ENCODE results near the gene NT5DC2.

Gene NT5DC2

DNA sequence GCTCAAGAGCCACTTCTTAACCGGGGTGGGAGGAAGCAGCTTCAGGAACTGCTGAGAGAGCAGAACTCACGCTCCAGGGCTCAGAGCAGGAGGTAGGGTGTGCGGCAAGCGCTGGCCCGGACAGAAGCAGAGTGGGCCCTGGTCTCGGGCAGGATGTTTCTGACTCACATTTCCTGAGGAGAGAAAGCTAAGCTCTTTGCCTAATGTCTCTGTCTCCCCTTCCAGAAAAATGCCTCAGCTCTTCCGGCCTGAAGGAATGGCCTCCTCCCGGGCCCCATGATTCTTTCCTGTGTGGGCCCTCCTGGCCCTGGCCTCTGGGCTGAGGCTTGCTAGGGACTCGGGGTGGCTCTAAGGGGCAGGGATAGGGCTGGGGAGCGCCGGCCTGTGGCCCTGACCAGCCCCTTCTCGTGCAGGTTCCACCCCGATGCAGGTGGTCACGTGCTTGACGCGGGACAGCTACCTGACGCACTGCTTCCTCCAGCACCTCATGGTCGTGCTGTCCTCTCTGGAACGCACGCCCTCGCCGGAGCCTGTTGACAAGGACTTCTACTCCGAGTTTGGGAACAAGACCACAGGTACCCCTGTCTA, 42.6 kb downstream of the NT5DC2 start:
- TF ChIP-seq JUND (IDR thresholded peaks at IDR 0.05; ENCODE audit: low read depth) = no peak
- DNase-seq (ENCODE audit: low read depth in 1 of 2, low spot score in 1 of 2) = no peak
- in situ Hi-C loops (cut with HindIII; ENCODE audit: low pct_unique_long_range_greater_than_20kb, low sequenced_read_pairs) = no loop called here

DNA sequence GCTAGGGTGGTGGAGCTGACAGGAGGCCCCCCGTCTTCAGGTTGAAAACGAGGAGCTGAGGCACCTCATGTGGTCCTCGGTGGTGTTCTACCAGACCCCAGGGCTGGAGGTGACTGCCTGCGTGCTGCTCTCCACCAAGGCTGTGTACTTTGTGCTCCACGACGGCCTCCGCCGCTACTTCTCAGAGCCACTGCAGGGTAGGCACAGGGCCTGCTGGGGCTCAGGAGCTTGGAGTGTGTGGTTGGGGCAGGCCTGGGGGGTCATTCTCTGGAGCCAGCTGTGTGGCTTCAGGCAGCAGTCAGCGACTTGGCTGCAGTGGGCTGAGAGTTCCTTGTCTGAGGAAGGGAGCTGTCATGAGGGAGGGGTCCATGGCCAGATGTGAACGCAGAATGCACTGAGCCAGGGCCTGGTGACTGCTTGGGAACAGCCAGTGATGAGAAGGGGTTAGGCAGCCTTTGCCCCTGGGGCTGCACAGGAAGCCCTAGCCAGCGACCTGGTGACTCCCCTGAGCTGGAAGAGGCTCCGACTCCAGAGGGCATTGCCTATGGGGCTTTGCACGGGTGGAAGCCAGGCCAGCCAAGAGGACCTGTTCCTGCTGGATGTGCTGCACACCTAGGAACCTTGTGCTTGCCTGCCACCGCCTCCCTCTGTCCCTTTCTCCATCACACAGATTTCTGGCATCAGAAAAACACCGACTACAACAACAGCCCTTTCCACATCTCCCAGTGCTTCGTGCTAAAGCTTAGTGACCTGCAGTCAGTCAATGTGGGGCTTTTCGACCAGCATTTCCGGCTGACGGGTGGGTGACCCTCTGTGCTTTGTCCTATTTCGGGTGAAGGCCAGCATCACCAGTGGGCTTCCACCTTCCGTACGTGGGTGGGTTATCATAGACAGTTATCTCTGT, 43.4 kb downstream of the NT5DC2 start:
- DNase-seq (ENCODE audit: low read depth in 1 of 2, low spot score in 1 of 2) = no peak
- in situ Hi-C loops (cut with HindIII; ENCODE audit: low pct_unique_long_range_greater_than_20kb, low sequenced_read_pairs) = no loop called here
- TF ChIP-seq JUND (IDR thresholded peaks at IDR 0.05; ENCODE audit: low read depth) = no peak

DNA sequence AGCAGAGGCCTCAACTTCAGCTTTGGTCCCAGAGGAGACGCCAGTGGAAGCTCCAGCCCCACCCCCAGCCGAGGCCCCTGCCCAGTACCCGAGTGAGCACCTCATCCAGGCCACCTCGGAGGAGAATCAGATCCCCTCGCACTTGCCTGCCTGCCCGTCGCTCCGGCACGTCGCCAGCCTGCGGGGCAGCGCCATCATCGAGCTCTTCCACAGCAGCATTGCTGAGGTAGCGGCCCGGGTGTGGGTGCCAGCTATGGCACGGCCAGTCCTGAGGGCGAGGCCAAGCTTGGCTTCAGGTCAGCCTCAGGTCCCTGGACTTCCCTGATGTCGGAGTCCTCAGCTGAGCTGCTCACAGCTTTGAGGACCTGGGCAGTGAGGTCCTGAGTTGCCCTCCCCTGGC, 44.2 kb downstream of the NT5DC2 start:
- DNase-seq (ENCODE audit: low read depth in 1 of 2, low spot score in 1 of 2) = no peak
- in situ Hi-C loops (cut with HindIII; ENCODE audit: low pct_unique_long_range_greater_than_20kb, low sequenced_read_pairs) = no loop called here
- TF ChIP-seq JUND (IDR thresholded peaks at IDR 0.05; ENCODE audit: low read depth) = no peak

DNA sequence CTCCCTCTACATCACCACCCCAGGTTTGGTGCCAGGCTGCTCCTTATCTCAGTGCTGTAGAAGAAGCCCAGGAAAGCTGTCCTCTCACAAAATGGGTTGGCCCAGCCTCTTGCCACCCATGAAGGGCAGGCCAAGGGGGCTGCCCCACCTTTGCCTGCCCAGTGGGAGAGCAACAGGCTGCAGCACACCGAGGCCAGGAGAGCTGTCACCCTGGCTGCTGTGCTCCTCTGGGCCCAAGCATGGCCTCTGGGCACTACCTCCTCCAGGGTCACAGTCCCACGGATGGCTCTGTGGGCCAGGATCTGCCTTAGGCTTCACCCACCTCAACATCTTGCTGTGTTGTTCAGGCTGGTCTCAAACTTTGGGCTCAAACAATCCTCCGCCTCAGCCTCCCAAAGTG, 44.9 kb downstream of the NT5DC2 start:
- DNase-seq (ENCODE audit: low read depth in 1 of 2, low spot score in 1 of 2) = no peak
- no peak for TF ChIP-seq JUND (IDR thresholded peaks at IDR 0.05; ENCODE audit: low read depth)
- in situ Hi-C loops (cut with HindIII; ENCODE audit: low pct_unique_long_range_greater_than_20kb, low sequenced_read_pairs) = no loop called here

DNA sequence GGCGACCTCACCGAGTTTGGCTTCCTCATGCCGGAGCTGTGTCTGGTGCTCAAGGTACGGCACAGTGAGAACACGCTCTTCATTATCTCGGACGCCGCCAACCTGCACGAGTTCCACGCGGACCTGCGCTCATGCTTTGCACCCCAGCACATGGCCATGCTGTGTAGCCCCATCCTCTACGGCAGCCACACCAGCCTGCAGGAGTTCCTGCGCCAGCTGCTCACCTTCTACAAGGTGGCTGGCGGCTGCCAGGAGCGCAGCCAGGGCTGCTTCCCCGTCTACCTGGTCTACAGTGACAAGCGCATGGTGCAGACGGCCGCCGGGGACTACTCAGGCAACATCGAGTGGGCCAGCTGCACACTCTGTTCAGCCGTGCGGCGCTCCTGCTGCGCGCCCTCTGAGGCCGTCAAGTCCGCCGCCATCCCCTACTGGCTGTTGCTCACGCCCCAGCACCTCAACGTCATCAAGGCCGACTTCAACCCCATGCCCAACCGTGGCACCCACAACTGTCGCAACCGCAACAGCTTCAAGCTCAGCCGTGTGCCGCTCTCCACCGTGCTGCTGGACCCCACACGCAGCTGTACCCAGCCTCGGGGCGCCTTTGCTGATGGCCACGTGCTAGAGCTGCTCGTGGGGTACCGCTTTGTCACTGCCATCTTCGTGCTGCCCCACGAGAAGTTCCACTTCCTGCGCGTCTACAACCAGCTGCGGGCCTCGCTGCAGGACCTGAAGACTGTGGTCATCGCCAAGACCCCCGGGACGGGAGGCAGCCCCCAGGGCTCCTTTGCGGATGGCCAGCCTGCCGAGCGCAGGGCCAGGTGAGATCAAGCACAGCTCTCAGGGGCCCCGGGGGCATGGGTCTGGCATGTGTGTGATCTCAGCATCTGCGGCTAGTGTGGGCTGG, 45.6 kb downstream of the NT5DC2 start:
- in situ Hi-C loops (cut with HindIII; ENCODE audit: low pct_unique_long_range_greater_than_20kb, low sequenced_read_pairs) = no loop called here
- DNase-seq (ENCODE audit: low read depth in 1 of 2, low spot score in 1 of 2) = no peak
- TF ChIP-seq JUND (IDR thresholded peaks at IDR 0.05; ENCODE audit: low read depth) = no peak

DNA sequence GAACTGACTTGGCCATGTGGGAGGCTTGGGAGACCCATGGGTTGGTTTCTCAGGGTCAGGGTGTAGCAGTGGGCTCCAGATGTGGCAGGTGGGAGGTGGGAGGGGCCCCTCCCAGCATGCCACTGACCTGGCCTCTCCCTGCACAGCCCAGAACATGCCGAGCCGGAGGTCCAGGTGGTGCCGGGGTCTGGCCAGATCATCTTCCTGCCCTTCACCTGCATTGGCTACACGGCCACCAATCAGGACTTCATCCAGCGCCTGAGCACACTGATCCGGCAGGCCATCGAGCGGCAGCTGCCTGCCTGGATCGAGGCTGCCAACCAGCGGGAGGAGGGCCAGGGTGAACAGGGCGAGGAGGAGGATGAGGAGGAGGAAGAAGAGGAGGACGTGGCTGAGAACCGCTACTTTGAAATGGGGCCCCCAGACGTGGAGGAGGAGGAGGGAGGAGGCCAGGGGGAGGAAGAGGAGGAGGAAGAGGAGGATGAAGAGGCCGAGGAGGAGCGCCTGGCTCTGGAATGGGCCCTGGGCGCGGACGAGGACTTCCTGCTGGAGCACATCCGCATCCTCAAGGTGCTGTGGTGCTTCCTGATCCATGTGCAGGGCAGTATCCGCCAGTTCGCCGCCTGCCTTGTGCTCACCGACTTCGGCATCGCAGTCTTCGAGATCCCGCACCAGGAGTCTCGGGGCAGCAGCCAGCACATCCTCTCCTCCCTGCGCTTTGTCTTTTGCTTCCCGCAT, 46.4 kb downstream of the NT5DC2 start:
- in situ Hi-C loops (cut with HindIII; ENCODE audit: low pct_unique_long_range_greater_than_20kb, low sequenced_read_pairs) = no loop called here
- no peak for TF ChIP-seq JUND (IDR thresholded peaks at IDR 0.05; ENCODE audit: low read depth)
- no peak for DNase-seq (ENCODE audit: low read depth in 1 of 2, low spot score in 1 of 2)

DNA sequence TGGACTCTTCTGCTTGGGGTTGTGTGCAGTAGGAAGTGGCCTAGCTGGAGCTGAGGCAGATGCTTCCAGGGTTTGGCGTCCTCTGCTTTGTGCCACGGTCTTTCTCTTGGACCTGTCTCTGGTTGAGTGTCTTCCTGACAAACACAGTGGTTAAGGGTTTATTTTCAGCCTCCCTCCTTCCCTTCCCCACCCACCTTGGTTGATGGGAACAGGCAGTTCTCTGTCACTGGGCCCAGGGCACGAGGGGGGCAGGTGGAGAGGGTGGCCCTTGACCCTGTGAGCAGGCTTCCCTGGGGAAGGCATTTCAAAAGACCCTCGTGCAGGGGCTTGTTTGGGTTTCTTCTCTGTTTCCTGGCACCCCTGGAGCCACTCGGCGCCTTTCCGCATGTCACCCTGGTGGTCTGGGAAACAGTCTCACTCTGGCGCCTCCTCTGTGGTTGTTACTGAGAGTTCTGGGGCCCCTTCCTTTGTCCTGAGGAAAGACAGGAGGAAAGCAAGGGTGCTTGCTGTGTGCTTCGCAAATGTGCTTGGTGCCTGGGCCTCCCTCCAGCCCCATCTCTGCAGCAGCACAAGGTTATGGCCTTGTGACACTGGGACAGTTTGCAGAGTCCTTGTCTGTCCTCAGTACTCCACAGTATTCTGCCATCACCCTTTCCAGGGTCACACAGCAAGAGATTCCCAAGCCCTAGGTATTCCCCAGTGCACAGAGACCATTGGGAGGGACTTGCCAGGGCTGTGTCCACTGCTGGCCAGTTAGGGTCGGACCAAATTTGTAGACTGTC, 48.8 kb downstream of the NT5DC2 start:
- DNase-seq (ENCODE audit: low read depth in 1 of 2, low spot score in 1 of 2) = no peak
- no peak for TF ChIP-seq JUND (IDR thresholded peaks at IDR 0.05; ENCODE audit: low read depth)
- in situ Hi-C loops (cut with HindIII; ENCODE audit: low pct_unique_long_range_greater_than_20kb, low sequenced_read_pairs) = no loop called here

DNA sequence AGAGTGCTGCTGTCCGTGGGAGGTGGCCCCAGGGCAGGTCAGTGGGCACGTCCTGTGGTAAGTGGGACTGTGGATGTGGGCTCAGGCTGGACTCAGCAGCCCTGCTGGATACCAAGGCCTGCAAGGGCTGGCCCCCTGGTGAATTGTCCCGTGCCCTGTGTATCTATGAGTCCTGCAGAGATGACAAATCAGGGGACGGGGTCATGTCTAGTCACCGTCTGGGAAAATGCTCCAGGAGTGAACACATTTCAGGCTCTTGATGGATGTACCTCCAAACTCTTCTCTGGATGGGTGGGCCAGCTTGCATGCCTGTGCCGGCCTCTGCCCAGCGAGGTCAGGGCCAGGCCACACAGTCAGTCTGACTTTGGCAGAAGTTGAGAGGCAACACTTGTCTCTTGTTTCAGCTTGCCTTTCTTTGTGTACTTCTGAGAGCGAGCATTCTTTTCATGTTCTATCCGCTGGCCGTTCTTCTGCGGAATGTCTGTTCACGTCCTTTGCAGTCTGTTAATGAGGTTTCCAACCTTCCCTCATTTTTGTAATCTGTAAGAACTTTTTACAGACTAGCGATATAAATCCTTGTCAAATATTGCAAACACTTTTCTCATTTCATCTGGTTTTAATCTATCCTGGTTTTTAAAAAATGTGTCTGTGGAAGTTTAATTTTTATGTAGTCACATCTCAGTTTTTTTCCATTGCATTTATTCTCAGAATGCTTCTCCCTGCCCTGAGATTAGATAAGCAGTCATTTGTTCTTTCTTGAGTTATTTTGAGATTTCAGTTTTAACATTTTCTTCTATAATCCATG, 49.9 kb downstream of the NT5DC2 start:
- in situ Hi-C loops (cut with HindIII; ENCODE audit: low pct_unique_long_range_greater_than_20kb, low sequenced_read_pairs) = no loop called here
- no peak for TF ChIP-seq JUND (IDR thresholded peaks at IDR 0.05; ENCODE audit: low read depth)
- no peak for DNase-seq (ENCODE audit: low read depth in 1 of 2, low spot score in 1 of 2)

DNA sequence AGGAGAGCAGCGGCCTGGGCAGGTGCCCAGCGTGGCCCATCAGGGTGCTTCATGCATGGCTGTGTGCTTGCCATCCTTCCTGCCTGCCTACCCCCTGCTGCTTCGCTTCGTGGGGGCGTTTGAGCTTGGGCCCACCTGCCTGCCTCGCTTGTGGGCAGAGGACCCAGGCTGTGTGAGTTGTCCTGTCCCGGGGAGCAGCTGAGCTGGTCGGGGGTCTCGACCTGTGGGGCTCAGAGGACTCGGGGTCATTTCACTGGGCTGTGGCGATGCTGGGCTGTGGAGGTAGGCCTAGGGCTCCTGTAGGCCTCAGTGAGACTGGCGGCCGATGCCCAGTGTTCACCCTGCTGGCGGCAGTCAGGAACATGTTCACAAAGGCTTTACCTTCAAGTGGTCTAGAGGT, 50.6 kb downstream of the NT5DC2 start:
- in situ Hi-C loops (cut with HindIII; ENCODE audit: low pct_unique_long_range_greater_than_20kb, low sequenced_read_pairs) = no loop called here
- DNase-seq (ENCODE audit: low read depth in 1 of 2, low spot score in 1 of 2) = no peak
- TF ChIP-seq JUND (IDR thresholded peaks at IDR 0.05; ENCODE audit: low read depth) = no peak

DNA sequence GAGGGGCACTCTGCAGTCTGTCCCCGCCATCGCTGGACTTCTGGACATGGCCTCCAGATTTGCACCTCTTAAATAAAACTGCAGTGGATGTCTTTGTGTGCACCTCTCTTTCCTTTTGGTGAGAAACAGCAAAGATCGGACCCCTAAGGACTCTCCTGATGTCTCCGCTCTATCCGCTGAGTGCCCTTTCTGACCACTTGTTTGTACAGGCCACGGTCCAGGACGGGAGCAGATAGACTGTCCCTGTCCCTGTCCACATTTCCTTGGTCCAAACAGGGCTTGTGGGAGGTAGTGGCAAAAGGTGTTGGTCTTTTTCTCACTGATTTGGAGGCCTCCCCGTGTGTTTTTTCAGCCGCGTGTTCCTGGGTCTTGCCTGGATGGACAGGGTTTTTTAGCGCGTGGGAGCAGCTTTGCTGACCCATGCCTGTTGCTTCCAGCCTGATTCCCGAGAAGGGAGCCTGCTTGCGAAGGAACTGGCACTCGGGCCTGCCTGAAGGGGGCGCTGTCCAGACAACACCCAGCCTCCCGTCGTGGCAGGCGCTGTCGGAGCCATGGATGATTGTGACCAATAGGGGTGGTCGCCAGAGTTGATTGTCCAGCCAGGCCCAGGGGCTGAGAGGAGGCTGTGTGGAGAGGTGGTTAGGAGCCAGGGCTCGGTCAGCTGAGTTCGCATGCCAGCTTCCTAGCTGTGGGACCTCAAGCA, 51.7 kb downstream of the NT5DC2 start:
- no peak for DNase-seq (ENCODE audit: low read depth in 1 of 2, low spot score in 1 of 2)

More for the DNA sequence above, 51.7 kb downstream of the NT5DC2 start:
- in situ Hi-C loops (cut with HindIII; ENCODE audit: low pct_unique_long_range_greater_than_20kb, low sequenced_read_pairs) = no loop called here
- TF ChIP-seq JUND (IDR thresholded peaks at IDR 0.05; ENCODE audit: low read depth) = no peak

Measured in T47D (cell line).